Stimulated activated CD4-positive, alpha-beta T cell treated with anti-CD3 and anti-CD28 coated beads, Interleukin-1b, Interleukin-23, amount 100 ng/mL, for 24 hours (primary cell): ENCODE data around the gene MAEL.
A peak's percentile ranks its signal among the peaks of the same experiment; 100 is the strongest.

Experiments
- DNase-seq, 4 experiments: peaks; one replicate each; pipeline ENCODE4 v3.0.0-alpha.2; 2020; ENCODE audit warnings: low read depth in 4 of 4, low spot score in 1 of 4

The MAEL gene

GRCh38 chr1:167054946-167055630, 66.0 kb downstream of the MAEL start:
- DNase-seq = no peak

DNA sequence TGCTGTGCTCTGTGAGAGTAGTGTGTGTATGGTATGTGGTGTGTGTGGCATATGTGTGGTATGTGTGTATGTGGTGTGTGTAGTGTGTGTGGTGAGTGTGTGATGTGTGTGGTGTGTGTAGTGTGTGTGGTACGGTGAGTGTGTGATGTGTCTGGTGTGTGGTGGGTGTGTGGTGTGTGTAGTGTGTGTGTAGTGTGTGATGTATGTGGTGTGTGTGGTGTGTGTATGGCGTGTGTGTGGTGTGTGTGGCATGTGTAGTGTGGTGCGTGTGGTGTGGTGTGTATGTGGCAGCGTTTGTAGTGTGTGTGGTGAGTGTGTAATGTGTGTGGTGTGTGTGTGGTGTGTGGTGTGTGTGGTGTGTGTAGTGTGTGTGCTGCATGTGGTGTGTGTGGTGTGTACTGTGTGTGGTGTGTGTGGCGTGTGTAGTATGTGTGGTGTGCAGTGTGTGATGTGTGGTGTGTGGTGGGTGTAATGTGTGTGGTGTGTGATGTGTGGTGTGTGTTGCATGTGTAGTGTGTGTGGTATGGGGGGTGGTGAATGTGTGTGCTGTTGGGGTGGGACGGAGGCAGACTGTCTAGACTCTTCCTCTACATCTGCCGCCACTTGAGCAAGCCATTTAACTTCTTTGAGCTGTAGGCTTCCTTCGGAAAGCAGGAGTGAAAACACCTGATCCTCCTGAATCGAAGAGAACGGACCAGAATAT, 67.6 kb downstream of the MAEL start:
- DNase-seq = no peak

- DNase-seq = no peak
These were observed 68.2 kb downstream of the MAEL start for GRCh38 chr1:167057241-167057688.

GRCh38 chr1:167059045-167059808, 70.1 kb downstream of the MAEL start:
- DNase-seq = peak; percentile 52 to 65 (median 62)

DNA sequence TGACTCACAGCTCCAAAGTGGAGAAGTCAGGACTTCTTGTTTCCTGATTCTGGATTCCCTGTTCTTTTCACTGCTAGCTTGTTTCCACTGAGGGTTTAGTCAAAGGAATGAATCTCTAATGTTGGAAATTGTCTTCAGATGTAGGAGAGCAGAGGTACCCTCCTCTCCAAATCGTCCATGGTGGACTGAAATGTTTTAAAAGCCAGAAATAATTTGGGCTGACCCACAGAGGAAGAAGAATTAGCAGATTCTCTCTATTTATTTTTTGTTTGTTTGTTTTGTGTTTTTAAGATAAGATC, 70.7 kb downstream of the MAEL start:
- no peak for DNase-seq

- DNase-seq = no peak
These were observed 71.3 kb downstream of the MAEL start for GRCh38 chr1:167060141-167061072.

DNA sequence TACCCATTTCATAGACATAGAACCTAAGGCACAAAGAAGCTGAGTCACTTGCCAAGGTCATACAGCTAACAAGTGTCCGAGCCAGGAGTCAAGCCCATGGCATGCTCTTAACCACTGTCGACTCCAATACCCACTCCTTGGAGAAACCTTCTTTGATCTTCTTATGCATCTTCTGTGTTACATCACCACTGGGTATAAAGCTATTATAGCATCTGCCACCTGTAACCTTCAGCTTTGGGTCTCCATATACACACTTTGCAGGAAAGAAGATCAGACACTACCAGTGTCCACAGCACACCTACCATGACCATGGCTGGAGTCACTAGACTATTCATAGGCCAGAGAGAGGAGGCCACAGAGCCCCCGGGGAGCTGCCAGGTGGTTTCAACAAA, 72.0 kb downstream of the MAEL start:
- DNase-seq = no peak

GRCh38 chr1:167064621-167065020, 75.5 kb downstream of the MAEL start:
- DNase-seq = no peak

GRCh38 chr1:167065471-167065870, 76.4 kb downstream of the MAEL start:
- no peak for DNase-seq

- peak; percentile 52 to 81 (median 72) for DNase-seq
These were observed 77.4 kb downstream of the MAEL start for GRCh38 chr1:167066333-167067122.

DNA sequence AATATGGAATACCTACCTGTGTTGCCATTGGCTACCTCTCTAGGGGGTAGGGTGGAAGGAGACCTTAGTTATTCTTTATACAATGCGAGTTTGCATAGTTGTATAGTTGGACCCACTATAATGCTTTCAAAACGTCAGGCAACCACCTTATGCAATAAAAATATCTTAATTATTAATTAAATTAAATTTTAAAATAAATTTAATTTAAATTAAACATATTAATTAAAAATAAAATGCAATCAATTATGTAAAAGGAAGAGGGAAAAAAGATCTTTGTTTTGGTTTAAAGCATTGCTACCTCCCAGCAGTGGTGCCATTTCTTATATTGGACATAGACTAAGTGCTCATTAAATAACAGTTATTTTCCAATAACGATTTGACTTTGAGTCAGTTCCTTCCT, 78.8 kb downstream of the MAEL start:
- no peak for DNase-seq

DNA sequence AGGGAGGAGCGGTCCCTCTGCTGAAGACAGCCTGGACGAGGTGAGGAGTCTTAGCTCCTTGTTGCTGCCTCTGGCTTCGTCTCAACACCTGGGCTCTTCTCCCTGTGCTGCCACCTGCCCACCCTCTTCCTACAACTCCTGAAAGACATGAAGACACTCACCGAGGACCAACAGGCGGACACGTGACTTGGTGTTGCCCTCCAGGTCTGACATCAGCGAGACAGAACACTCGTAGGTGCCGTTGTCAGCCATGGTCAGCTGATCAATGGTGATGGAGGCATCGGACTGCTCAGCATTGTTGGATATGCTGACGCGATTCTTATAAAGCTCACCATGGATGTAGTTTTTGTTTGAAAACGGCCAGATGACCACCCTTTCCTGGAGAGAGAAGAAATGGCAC, 79.7 kb downstream of the MAEL start:
- no peak for DNase-seq

GRCh38 chr1:167071286-167071685, 82.2 kb downstream of the MAEL start:
- no peak for DNase-seq
